HepG2 (cell line): Measurements from ENCODE around the gene YY1AP1. TPM values are rescaled to one million over a fixed set of nuclear protein-coding genes. Genes with fewer than 3 reads are reported as not detected.

Experiments
- ETS1 ChIP-seq: sonication (generic); formaldehyde crosslinking; IDR thresholded peaks from 2 replicates; pipeline ENCODE4 v1.4.0; 2020; ENCODE audit warnings: missing genetic modification reagents
- FOSL2 ChIP-seq: sonication (generic); formaldehyde crosslinking; IDR thresholded peaks from 2 replicates; pipeline ENCODE4 v1.4.0; 2020; ENCODE audit warnings: missing genetic modification reagents
- FOXA3 ChIP-seq: IDR thresholded peaks from 2 replicates; pipeline ENCODE4 v1.6.1; 2016; ENCODE audit warnings: missing genetic modification reagents, missing compliant biosample characterization
- HOXA3 ChIP-seq: sonication (generic); formaldehyde crosslinking; IDR thresholded peaks from 2 replicates; pipeline ENCODE4 v1.5.0; 2020; ENCODE audit warnings: missing genetic modification reagents
- JUN ChIP-seq: sonication (generic); formaldehyde crosslinking; IDR thresholded peaks from 2 replicates; pipeline ENCODE4 v1.4.0; 2020; ENCODE audit warnings: mild to moderate bottlenecking, missing genetic modification reagents
- KMT2A ChIP-seq: sonication (generic); formaldehyde crosslinking; IDR thresholded peaks from 2 replicates; pipeline ENCODE4 v1.4.0; 2020; ENCODE audit warnings: missing genetic modification reagents
- MXD3 ChIP-seq: IDR thresholded peaks from 2 replicates; pipeline ENCODE4 v1.6.1; 2016; ENCODE audit warnings: mild to moderate bottlenecking, missing biosample characterization, missing genetic modification reagents
- TBX2 ChIP-seq: sonication (generic); formaldehyde crosslinking; IDR thresholded peaks from 2 replicates; pipeline ENCODE4 v1.5.0; 2020; ENCODE audit warnings: missing genetic modification reagents, mild to moderate bottlenecking, borderline replicate concordance
- ZBTB7A ChIP-seq: sonication (generic); formaldehyde crosslinking; IDR thresholded peaks from 2 replicates; pipeline ENCODE4 v1.8.0; 2022; ENCODE audit warnings: mild to moderate bottlenecking, missing genetic modification reagents
- ZFY ChIP-seq: sonication (generic); formaldehyde crosslinking; IDR thresholded peaks from 2 replicates; pipeline ENCODE4 v1.4.0; 2020; ENCODE audit warnings: missing genetic modification reagents
- ZNF17 ChIP-seq: sonication (generic); formaldehyde crosslinking; IDR thresholded peaks from 2 replicates; pipeline ENCODE4 v1.5.0; 2020; ENCODE audit warnings: mild to moderate bottlenecking, missing genetic modification reagents
- ZNF275 ChIP-seq: sonication (generic); formaldehyde crosslinking; IDR thresholded peaks from 2 replicates; pipeline ENCODE4 v1.8.0; 2022; ENCODE audit warnings: missing genetic modification reagents, mild to moderate bottlenecking, inconsistent platforms, borderline replicate concordance
- ZNF598 ChIP-seq: sonication (generic); formaldehyde crosslinking; IDR thresholded peaks from 2 replicates; pipeline ENCODE4 v1.5.1; 2020; ENCODE audit warnings: mild to moderate bottlenecking, missing genetic modification reagents, borderline replicate concordance
- ZNF614 ChIP-seq: IDR thresholded peaks from 2 replicates; pipeline ENCODE4 v1.6.1; 2018; ENCODE audit warnings: missing biosample characterization, missing genetic modification reagents, inconsistent platforms, borderline replicate concordance
- ZNF75D ChIP-seq: sonication (generic); formaldehyde crosslinking; IDR thresholded peaks from 2 replicates; pipeline ENCODE4 v1.8.1; 2023; ENCODE audit warnings: missing genetic modification reagents, mild to moderate bottlenecking, borderline replicate concordance
- ZNF788 ChIP-seq: sonication (generic); formaldehyde crosslinking; IDR thresholded peaks from 2 replicates; pipeline ENCODE4 v1.5.0; 2020; ENCODE audit warnings: mild to moderate bottlenecking, missing genetic modification reagents, borderline replicate concordance
- ZNF800 ChIP-seq: sonication (generic); formaldehyde crosslinking; IDR thresholded peaks from 2 replicates; pipeline ENCODE4 v1.4.0; 2020; ENCODE audit warnings: missing genetic modification reagents
- ZNF891 ChIP-seq: sonication (generic); formaldehyde crosslinking; IDR thresholded peaks from 2 replicates; pipeline ENCODE4 v1.5.0; 2020; ENCODE audit warnings: mild to moderate bottlenecking, missing genetic modification reagents
- polyA plus RNA-seq, 8 experiments: library from polyadenylated mRNA; depleted of rRNA in 3 of 8; stranded (reverse) in 7 of 8; unstranded in 1 of 8; fragments of >200 nt; fragmentation: Illumina TruSeq in 4 of 8; extraction: Trizol in 4 of 8; gene quantifications; 2 replicates each; pipeline versions ENCODE4 v1.2.1 to v1.2.3, GENCODE V29; 2011 to 2016; ENCODE audit warnings: low read depth in 4 of 8, missing spikeins in 1 of 8, mixed read lengths in 1 of 8; ENCODE audit not compliant: insufficient read depth in 1 of 8
- total RNA-seq, 5 experiments: library from RNA; depleted of rRNA; stranded (reverse); fragments of >200 nt; fragmentation: Illumina TruSeq; extraction: Trizol; gene quantifications; 2 replicates each; pipeline ENCODE4 v1.2.3, GENCODE V29; 2016; ENCODE audit warnings: low read depth in 1 of 5
- TF ChIP-seq, protein P1 (sequence below): sonication (generic); formaldehyde crosslinking; IDR thresholded peaks from 2 replicates; pipeline ENCODE4 v1.9.0; 2021; ENCODE audit warnings: missing genetic modification reagents, mild to moderate bottlenecking, borderline replicate concordance
- TF ChIP-seq, protein P2 (sequence below): sonication (generic); formaldehyde crosslinking; IDR thresholded peaks from 2 replicates; pipeline ENCODE4 v1.8.0; 2022; ENCODE audit warnings: missing genetic modification reagents, mild to moderate bottlenecking, moderate library complexity, borderline replicate concordance

YY1AP1 gene
- total and polyA plus RNA-seq, 2 of the 13 experiments (the other 11 are each of a cell fraction or from before 2014, with no cell fraction given), result 28.5 to 69.4 TPM

- TF ChIP-seq ZNF891 (CRISPR knock-in tag) (0 out of 2 replicates have a peak, but pooled peaks have one; percentile 24), FOSL2 (CRISPR knock-in tag) (0 out of 2 replicates have a peak, but pooled peaks have one; percentile 3), FOXA3 (CRISPR knock-in tag) (peak; percentile 4; the same call in 1 of the 2 replicates), TBX2 (CRISPR knock-in tag) (peak; percentile 70), ZFY (CRISPR knock-in tag) (peak; percentile 50), HOXA3 (peak; percentile 24; the same call in 1 of the 2 replicates), ZNF75D (CRISPR knock-in tag) (0 out of 2 replicates have a peak, but pooled peaks have one; percentile 76), MXD3 (CRISPR knock-in tag) (peak; percentile 92), ETS1 (peak; percentile 36; the same call in 1 of the 2 replicates), ZNF275 (CRISPR knock-in tag) (peak; percentile 65; the same call in 1 of the 2 replicates), ZNF800 (CRISPR knock-in tag) (no peak), ZNF614 (CRISPR knock-in tag) (0 out of 2 replicates have a peak, but pooled peaks have one; percentile 53), ZBTB7A (0 out of 2 replicates have a peak, but pooled peaks have one; percentile 7), ZNF788 (0 out of 2 replicates have a peak, but pooled peaks have one; percentile 52), JUN (no peak), KMT2A (CRISPR knock-in tag) (peak; percentile 36), ZNF598 (CRISPR knock-in tag) (no peak), ZNF17 (CRISPR knock-in tag) (no peak)
- TF ChIP-seq, protein P1, sequence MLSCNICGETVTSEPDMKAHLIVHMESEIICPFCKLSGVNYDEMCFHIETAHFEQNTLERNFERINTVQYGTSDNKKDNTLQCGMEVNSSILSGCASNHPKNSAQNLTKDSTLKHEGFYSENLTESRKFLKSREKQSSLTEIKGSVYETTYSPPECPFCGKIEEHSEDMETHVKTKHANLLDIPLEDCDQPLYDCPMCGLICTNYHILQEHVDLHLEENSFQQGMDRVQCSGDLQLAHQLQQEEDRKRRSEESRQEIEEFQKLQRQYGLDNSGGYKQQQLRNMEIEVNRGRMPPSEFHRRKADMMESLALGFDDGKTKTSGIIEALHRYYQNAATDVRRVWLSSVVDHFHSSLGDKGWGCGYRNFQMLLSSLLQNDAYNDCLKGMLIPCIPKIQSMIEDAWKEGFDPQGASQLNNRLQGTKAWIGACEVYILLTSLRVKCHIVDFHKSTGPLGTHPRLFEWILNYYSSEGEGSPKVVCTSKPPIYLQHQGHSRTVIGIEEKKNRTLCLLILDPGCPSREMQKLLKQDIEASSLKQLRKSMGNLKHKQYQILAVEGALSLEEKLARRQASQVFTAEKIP (CRISPR knock-in tag), result no peak
- TF ChIP-seq, protein P2, sequence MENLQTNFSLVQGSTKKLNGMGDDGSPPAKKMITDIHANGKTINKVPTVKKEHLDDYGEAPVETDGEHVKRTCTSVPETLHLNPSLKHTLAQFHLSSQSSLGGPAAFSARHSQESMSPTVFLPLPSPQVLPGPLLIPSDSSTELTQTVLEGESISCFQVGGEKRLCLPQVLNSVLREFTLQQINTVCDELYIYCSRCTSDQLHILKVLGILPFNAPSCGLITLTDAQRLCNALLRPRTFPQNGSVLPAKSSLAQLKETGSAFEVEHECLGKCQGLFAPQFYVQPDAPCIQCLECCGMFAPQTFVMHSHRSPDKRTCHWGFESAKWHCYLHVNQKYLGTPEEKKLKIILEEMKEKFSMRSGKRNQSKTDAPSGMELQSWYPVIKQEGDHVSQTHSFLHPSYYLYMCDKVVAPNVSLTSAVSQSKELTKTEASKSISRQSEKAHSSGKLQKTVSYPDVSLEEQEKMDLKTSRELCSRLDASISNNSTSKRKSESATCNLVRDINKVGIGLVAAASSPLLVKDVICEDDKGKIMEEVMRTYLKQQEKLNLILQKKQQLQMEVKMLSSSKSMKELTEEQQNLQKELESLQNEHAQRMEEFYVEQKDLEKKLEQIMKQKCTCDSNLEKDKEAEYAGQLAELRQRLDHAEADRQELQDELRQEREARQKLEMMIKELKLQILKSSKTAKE, result peak; percentile 57
Measured at GRCh38 chr1:155688324-155689080, at the start of gene YY1AP1 (continued).
